HG03060 (cell line): ENCODE results near the gene TAC3.
"Not testable (repeated sequence)": the region's sequence is repeated elsewhere in the genome, so short reads cannot be mapped to it uniquely, and the experiment has no call there.

ENCODE experiments used
- ATAC-seq: cut with Tn5 transposase; IDR thresholded peaks from one replicate; pipeline ENCODE4 v1.9.1; 2021; ENCODE audit warnings: low read depth, moderate number of reproducible peaks; ENCODE audit not compliant: unreplicated experiment

The TAC3 gene

GRCh38 chr12:56988207-56988739, 28.1 kb downstream of the TAC3 start:
- no peak for ATAC-seq

GRCh38 chr12:56987551-56988053, 28.7 kb downstream of the TAC3 start:
- ATAC-seq = no peak

- no peak for ATAC-seq
Observed at GRCh38 chr12:56987011-56987410, 29.3 kb downstream of the TAC3 start.

- ATAC-seq = not testable (repeated sequence)
Observed at GRCh38 chr12:56985714-56986113, 30.6 kb downstream of the TAC3 start.

GRCh38 chr12:56983386-56983785, 32.9 kb downstream of the TAC3 start:
- ATAC-seq = no peak

- not testable (repeated sequence) for ATAC-seq
Observed at GRCh38 chr12:56982578-56983236, 33.6 kb downstream of the TAC3 start.

GRCh38 chr12:56980941-56981530, 35.3 kb downstream of the TAC3 start:
- ATAC-seq = no peak

GRCh38 chr12:56980268-56980667, 36.1 kb downstream of the TAC3 start:
- ATAC-seq = no peak

- ATAC-seq = no peak
Observed at GRCh38 chr12:56979628-56980027, 36.7 kb downstream of the TAC3 start.

GRCh38 chr12:56978397-56979138, 37.8 kb downstream of the TAC3 start:
- no peak for ATAC-seq

GRCh38 chr12:56977361-56977760, 39.0 kb downstream of the TAC3 start:
- not testable (repeated sequence) for ATAC-seq

- not testable (repeated sequence) for ATAC-seq
Observed at GRCh38 chr12:56974224-56974623, 42.1 kb downstream of the TAC3 start.

- not testable (repeated sequence) for ATAC-seq
Observed at GRCh38 chr12:56968910-56969309, 47.4 kb downstream of the TAC3 start.

GRCh38 chr12:56965997-56966642, 50.2 kb downstream of the TAC3 start:
- ATAC-seq = not testable (repeated sequence)

- not testable (repeated sequence) for ATAC-seq
Observed at GRCh38 chr12:56965124-56965523, 51.2 kb downstream of the TAC3 start.

GRCh38 chr12:56963557-56963956, 52.8 kb downstream of the TAC3 start:
- ATAC-seq = not testable (repeated sequence)

GRCh38 chr12:56962247-56962646, 54.1 kb downstream of the TAC3 start:
- not testable (repeated sequence) for ATAC-seq
